HG03571 (cell line): ENCODE data around the gene CCNF.
"Not testable (repeated sequence)": the region's sequence is repeated elsewhere in the genome, so short reads cannot be mapped to it uniquely, and the experiment has no call there.

Experiments
- ATAC-seq: cut with Tn5 transposase; IDR thresholded peaks from one replicate; pipeline ENCODE4 v1.9.1; 2021; ENCODE audit not compliant: unreplicated experiment

CCNF gene

DNA sequence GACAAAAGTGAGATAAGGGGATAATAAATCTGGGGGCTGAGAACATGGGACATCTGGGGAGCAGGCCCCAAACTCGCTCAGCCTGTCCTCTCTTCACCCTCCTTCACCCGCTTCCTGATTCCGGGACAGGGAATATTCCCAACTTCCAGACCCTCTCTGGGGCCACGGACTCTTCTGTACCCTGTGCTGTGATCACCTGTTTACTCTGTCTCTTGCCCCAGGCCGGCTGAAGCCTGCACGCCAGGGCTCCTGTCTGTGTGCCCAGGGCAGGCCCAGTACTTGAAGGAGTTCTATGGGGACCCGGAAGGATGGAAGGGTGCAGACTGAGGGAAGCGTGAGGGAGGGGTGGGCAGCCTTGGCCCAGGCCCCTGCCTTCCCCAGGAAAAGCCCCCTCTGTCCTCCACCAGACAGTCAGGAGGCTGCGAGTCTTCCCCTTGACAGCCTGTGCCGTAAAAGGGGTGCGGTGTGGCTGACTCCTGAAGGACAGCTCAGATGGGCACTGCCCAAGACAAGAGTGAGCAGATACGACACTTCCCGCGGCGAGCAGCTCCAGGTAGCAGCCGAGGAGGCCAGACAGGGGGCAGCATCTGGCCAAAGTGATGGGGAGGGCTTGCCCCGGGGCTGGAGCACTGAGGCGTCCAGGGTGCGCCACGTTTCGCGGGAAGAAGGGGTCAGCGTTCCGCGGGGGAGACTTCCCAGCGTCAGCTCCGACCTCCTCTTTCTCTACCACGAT, 1.0 kb upstream of the CCNF start:
- ATAC-seq: no peak

DNA sequence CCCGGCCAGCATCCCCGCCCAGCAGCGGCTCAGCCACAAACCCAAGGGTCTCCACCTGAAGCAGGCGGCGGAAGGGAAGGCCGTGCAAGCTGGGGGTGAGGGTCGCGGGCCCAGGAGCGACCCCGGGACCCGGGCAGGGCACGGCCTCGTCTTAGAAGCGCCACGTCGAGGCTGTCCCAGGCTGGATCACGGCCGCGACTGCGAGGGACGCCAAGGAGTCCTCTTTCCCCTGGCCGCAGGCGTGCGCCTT, 538 bp upstream of the CCNF start:
- no peak for ATAC-seq

DNA sequence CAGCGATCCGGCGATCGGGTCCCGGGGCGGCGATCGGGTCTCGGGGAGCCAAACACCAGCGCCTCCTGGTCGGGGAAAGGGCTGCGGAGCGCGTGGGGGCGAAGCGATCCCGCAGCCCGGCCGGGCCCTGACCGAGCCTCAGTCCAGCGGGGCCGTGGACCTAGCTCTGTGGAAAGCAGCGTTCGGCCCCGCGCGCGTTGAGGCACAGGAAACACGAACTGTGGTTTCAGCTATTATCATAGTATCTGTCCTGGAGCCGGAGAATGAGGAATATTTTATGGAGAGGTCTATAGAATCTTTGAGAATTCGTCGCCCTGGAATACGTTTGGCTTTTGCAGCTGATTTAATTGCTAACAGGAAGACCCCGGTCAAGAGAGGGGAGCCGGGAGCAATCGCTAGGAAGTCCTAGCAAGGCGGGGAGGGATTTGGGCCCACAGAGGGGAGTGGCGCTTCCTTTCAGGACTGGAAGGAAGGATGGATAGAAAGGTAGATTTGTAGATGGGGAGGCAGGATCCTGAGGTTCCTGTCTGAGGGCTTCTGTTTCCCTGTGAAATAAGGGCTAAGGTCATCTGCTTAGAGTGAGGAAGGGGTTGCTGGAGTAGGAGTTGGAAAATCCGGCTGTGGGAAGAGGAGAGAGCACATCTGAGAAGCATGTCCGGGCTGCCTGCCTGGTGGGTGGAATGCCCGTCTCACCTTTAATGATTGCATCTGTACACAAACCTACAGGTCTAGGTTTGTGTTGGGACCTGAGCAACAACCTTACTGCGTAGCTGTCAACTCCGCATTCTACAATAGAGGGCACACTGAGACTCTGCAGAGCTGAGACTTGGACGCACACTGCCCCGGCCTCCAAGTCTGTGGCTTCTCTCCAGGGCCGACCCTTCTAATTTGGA, 770 bp downstream of the CCNF start:
- ATAC-seq: no peak

DNA sequence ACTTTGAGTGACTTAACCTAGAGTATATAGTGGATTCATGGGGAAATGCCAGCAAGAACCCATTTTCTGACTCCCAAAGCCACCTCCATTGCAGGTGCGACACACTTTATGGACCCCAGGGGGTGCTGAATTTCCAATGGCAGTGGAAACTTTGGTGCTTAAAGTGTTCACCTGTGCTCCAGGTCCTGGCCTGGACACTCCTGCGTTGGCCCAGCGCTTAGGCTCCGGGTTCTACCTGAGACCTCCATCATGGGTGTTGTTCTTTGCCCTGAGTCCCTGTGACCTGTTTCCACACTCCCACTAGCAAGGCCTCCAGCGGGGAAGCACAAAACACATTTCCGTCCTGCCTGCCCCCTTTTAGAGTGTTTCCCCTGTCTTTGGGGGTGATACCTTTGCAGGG, 3.0 kb downstream of the CCNF start:
- ATAC-seq: no peak

DNA sequence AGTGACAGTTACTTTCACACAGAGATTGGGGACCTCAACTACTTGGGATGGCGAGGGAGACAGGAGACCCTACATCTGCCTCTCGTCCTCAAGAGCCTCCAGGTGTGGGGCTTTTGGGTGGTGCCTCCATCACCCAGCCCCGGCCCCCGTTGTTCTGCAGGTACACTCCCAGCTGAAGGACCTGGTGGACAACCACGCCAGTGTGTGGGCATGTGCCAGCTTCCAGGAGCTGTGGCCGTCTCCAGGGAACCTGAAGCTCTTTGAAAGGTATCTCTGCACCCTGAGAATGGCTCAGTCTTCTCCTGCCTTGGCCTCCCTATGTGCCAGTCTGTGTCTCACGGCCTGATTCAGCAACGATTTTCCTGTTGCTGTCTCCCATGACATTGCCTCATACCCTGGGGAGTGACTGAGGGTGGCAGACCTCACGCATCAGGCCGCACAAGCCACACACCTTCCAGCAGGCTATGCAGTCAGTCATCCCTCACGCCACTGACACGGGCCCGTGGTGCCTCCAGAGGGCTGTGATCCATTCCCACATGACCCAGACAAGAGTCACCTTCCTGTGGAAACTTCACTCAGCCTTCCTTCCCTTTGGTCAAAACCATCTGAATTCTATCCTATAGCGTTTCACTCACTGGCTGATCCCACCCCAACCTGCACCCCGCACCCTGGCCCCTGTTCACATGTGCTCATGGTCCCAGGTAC, 3.7 kb downstream of the CCNF start:
- no peak for ATAC-seq

DNA sequence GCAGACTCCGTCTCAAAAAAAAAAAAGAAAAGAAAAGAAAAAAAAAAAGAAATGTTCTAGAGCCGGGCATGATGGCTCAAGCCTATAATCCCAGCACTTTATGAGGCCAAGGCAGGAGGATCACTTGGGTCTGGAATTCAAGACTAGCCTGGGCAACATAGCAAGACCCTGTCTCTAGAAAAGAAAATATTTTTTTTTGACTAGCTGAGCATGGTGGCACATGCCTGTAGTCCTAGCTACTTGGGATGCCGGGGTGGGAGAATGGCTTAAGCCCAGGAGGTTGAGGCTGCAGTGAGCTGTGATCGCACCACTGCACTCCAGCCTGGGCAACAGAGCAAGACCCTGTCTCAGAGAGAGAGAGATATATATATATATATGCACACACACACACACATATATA, 6.0 kb downstream of the CCNF start:
- not testable (repeated sequence) for ATAC-seq

DNA sequence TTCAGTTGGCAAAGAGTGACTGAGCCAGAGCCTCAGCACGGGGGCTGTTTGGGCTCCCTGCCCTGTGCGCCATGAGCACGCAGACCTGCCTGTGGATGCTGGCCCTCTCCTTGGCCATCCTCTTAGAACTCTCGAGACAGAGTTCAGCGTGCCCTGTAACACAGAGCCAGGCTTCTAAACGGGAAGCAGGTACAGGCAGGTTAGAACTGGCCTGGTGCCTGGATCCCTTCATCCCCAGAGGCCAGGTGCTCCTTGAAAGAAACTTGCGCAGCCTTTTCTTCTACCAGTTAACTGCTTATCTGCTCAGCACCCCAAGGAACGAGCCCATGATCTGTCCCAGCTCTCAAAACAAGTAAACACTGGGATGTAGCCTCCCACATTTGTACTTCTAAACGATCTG, 6.9 kb downstream of the CCNF start:
- no peak for ATAC-seq

DNA sequence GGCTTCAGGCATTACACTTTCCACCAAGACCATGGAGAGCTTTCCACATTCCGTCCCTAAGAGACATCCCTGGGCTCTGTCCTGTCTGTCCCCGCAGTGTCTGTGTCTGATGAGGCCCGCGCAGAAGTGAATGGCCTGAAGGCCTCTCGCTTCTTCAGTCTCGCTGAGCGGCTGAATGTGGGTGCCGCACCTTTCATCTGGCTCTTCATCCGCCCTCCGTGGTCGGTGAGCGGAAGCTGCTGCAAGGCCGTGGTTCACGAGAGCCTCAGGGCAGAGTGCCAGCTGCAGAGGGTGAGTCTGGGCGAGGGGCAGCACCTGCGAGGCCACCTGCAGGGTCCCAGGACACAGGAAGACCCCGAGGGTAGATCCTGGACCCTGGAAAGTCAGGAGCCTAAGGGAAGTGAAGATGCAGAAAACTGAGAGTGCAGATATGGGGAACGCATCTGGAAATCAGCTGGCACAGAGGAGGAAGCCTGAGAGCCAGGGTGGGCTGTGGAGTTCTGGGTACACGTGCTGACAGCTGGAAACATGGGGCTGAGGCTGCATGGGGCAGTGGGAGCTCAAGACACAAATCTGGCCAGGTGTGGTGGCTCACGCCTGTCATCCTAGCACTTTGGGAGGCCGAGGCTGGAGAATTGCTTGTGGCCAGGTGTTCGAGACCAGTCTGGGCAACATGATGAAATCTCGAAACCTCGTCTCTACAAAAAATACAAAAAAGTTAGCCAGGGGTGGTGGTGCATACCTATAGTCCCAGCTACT, 8.0 kb downstream of the CCNF start:
- no peak for ATAC-seq

DNA sequence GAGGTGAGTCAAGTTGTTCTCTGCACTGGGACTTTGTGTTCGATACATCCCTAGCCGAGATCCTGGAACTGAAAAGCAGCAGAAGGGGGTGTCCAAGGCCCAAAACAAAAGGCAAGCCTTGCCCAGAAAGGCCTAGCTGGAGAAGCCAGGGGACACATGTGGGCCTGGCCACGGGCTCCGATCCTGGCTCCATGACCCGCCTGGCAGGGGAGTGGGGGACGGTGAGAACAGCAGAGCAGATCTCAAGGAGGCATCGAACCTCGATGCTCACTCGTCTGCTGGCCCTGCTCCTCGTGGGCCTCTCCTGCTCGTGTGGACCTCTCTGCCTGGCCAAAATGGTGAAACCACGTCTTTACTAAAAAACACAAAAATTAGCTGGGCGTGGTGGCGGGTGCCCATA, 8.9 kb downstream of the CCNF start:
- ATAC-seq: no peak

DNA sequence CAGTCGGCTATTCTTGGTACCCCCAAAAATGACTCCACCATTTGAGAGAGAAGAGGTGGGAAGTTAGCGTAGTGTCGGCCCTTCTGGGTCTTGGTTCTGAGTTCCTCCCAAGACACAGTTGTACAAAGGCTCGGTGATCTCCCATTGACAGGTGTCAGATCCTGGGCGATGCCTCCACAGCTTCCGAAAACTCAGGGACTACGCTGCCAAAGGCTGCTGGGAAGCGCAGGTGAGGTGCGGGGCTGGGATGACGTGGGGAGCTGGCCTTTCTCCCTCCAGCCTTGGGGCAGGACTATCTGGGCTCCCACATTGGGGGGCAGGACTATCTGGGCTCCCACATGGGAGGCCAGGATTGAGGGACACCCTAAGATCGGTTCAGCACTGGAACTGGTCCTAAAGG, 10.4 kb downstream of the CCNF start:
- no peak for ATAC-seq

DNA sequence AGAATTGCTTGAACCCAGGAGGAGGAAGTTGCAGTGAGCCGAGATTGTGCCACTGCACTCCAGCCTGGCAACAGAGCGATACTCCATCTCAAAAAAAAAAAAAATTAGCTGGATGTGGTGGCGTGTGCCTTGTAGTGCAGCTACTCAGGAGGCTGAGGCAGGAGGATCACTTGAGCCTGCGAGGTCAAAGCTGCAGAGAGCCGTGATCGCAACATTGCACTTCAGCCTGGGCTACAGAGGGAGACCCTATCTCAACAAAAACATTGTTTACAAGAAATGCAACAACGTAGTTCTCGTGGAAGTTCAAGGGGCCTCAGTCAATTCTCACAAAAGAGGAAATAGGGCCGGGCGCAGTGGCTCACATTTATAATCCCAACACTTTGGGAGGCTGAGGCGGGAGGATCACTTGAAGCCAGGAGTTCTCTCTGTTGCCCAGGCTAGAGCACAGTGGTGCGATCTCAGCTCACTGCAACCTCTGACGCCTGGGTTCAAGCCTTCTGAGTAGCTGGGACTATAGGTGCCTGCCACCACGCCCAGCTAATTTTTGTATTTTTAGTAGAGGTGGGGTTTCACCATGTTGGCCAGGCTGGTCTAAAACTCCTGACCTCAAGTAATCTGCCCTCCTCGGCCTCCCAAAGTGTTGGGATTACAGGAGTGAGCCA, 12.0 kb downstream of the CCNF start:
- ATAC-seq: not testable (repeated sequence)

DNA sequence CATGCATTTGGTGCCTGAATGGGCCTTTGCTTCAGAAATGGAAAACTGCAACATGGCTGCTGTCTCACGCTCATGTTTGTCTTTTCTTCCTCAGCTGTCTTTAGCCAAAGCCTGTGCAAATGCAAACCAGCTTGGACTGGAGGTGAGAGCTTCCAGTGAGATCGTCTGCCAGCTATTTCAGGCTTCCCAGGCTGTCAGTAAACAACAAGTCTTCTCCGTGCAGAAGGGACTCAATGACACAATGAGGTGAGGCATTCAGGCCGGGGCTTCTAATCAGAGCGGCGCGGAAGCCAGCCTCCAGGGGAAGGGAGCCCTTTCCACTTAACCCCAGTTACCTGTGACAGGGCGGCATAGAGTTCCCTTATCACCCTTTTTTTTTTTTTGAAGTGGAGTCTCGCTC, 14.3 kb downstream of the CCNF start:
- ATAC-seq: no peak

DNA sequence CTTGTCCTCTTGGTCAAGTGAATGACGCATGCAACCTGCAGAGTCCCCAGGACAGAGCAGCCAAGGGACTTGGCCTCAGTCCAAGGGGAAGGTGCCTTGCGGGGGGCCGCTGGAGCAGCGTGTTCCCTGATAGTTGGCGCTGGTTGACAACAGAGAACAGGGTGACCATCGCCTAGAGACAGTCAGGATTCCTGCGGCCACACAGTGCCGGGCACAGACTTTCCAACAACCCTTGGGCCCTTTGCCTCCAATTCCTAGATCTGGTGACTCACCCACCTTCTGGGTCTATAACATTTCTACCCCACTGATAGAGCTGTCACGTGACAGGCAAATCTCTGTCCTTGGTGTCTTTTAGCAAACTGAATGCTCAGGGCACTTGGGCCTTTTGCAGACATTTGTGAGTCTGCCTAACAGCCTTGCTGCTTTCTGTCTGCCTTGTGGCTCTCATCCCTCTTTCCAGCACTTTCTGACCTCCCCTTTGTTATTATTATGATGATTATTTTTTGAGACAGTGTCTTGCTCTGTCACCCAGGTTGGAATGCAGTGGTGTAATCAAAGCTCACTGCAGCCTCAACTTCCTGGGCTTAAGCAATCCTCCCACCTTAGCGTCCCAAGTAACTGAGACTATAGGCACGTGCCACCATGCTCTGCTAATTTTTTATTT, 18.8 kb downstream of the CCNF start:
- ATAC-seq: no peak

DNA sequence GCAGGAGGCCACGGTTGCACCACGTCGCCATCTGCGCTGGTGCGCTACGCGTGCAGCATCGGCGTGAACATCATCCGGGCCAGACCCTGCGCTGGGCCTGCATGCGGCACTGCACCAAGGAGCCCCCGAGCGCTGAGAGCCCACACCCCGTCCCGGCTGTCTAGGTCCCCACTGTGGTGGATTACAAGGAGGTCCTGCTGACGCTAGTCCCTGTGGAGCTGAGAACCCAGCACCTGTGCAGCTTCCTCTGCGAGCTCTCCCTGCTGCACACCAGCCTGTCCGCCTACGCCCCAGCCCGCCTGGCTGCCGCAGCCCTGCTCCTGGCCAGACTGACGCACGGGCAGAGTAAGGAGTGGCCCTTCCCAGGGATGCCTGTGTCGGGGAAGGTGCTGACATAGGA, 19.9 kb downstream of the CCNF start:
- ATAC-seq: no peak

DNA sequence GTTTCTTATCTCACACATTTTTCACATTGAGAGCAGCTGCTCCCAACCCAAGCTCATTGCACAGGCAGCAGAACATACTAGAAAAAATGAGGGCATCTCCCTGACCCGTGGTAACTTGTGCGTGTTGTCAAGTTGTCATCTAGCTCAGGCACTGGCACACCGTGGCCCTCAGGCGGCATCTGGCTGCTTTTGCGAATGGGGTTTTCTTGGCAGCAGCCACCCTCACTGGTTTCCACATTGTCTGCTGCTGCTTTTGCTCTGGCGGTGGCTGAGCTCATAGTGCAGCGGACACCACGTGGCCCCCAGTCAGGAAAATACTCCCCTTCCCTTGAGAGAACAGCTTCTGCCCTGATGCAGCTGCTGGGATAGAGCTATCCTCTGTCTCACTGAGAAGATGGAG, 21.3 kb downstream of the CCNF start:
- no peak for ATAC-seq

DNA sequence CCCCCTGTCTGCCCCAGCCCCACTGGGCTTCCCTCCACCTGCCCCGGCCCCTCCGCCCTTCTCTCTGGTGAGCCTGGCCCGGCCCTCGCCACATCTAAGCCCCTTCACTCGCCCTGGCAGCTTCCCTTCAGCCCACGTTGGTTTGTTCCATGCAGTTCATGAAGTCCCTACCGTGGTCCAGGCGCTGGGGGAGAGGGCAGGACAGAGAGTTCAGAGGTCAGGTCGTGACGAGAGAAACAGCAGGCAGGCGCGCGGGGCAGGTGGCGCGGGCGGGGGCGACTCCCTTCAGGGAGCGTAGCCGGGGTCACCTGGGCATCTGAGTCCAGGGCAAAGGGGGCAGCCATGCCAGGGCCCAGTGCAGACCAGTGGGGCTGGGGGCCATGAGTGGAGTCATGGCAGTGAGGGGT, 21.7 kb downstream of the CCNF start:
- ATAC-seq: no peak

DNA sequence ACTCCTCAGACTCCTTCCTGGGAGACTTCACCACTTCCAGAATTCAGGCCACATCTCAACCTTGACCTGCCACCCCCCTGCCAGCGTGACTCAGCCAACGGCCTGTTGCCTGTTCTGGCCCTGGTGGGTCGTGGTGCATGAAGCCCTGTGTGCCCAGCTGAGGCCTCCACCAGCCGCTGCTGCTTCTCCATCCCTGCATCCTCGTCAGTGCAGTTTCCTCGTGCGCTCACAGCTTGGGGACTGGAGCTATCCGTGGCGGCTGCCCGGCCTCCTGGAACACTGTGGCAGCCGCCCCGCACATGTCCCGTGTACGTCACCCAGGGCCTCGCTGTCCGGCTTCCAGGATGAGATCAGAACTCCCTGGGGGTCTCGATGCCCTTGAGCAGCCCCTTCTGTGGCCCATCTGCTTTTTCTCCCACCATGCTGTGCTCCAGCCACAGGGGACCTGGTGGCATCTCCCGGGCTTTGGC, 22.6 kb downstream of the CCNF start:
- ATAC-seq: no peak

DNA sequence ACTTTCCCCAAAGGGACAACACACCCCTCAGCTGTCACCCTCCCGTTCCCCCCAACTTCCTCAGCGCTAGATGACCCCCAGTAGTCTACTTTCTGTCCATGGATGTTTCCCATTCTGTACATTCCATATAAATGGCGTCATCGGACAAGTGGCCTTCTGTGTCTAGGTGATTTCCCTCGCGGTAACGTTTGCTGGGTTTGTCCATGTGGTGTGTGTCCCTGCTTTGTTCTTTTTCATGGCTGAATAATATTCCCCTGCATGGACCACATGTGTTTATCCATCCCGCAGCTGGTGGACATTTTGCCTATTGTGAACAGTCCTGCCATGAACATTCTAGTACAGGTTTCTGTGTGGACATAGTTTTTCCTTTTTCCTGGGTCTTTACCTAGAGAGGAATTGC, 23.4 kb downstream of the CCNF start:
- no peak for ATAC-seq

DNA sequence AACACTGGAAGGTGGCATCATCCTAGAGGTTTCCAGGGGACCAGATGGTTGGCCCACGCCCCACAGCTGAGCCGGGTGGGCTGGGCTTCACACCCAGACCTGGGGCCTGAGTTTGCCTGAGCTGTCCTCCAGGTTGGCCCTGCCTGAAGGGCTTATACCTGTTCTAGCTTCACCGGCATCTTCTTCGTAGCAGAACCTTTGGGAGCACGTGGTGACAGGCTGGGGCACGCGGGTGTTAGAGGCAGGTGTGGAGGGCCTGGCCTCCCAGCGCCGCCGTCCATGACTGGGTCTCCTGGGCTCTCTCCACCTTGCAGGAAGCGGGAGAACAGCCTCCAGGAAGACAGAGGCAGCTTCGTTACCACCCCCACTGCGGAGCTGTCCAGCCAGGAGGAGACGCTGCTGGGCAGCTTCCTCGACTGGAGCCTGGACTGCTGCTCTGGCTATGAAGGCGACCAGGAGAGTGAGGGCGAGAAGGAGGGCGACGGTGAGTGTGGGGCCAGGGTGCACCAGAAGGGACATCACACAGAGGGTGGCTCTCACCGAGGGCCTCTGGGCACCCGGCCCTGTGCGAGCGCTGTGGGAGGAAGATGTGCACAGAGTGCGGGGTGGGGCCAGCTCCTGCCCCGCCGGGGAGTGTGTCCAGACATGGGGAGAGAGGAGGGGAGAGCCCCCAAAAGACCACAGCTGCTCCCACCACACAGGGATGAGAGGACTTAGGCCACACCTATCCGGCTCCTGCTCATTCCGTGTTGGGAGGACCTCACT, 26.0 kb downstream of the CCNF start:
- ATAC-seq: no peak
